Endothelial cell of umbilical vein (primary cell): Measurements from ENCODE around the gene KRTAP12-3.

ENCODE experiments used
- EZH2 ChIP-seq: IDR thresholded peaks from 2 replicates; pipeline ENCODE4 v1.6.1; 2012; ENCODE audit warnings: borderline replicate concordance, low read depth, mild to moderate bottlenecking, moderate library complexity, low read length, inconsistent platforms; ENCODE audit not compliant: severe bottlenecking
- FOS ChIP-seq: IDR thresholded peaks from 2 replicates; pipeline ENCODE4 v1.6.1; 2011; ENCODE audit warnings: mild to moderate bottlenecking, low read length, moderate library complexity, borderline replicate concordance; ENCODE audit not compliant: insufficient read depth
- GATA2 ChIP-seq: IDR thresholded peaks from 2 replicates; pipeline ENCODE4 v1.7.0; 2011; ENCODE audit warnings: low read depth, mild to moderate bottlenecking, moderate library complexity, mixed read lengths, low read length; ENCODE audit not compliant: insufficient read length, insufficient read depth
- JUN ChIP-seq: IDR thresholded peaks from 2 replicates; pipeline ENCODE4 v1.6.1; 2011; ENCODE audit warnings: borderline replicate concordance, low read depth; ENCODE audit not compliant: insufficient read length, insufficient read depth
- MYC ChIP-seq: IDR thresholded peaks from one replicate; pipeline ENCODE4 v1.6.1; 2011; ENCODE audit warnings: mild to moderate bottlenecking, low read depth, low read length
- POLR2A ChIP-seq: IDR thresholded peaks from 2 replicates; pipeline ENCODE4 v1.6.1; 2012; ENCODE audit warnings: low read depth, mild to moderate bottlenecking, control low read depth, low read length
- POLR2AphosphoS5 ChIP-seq: IDR thresholded peaks from 2 replicates; pipeline ENCODE4 v1.6.1; 2012; ENCODE audit warnings: low read depth, mild to moderate bottlenecking, control low read depth, low read length, moderate library complexity; ENCODE audit not compliant: insufficient read depth
- TF ChIP-seq, protein P1 (sequence below), 2 donors: IDR thresholded peaks; 1 replicate in 1 of 2; 2 replicates in 1 of 2; pipeline ENCODE4 v1.5.1; 2011; ENCODE audit warnings: low read length in 2 of 2, mild to moderate bottlenecking in 2 of 2, moderate library complexity in 2 of 2, control low read depth in 1 of 2, inconsistent platforms in 1 of 2, low read depth in 1 of 2; ENCODE audit not compliant: insufficient read depth in 1 of 2; ENCODE audit errors: extremely low read depth in 1 of 2

DNA sequence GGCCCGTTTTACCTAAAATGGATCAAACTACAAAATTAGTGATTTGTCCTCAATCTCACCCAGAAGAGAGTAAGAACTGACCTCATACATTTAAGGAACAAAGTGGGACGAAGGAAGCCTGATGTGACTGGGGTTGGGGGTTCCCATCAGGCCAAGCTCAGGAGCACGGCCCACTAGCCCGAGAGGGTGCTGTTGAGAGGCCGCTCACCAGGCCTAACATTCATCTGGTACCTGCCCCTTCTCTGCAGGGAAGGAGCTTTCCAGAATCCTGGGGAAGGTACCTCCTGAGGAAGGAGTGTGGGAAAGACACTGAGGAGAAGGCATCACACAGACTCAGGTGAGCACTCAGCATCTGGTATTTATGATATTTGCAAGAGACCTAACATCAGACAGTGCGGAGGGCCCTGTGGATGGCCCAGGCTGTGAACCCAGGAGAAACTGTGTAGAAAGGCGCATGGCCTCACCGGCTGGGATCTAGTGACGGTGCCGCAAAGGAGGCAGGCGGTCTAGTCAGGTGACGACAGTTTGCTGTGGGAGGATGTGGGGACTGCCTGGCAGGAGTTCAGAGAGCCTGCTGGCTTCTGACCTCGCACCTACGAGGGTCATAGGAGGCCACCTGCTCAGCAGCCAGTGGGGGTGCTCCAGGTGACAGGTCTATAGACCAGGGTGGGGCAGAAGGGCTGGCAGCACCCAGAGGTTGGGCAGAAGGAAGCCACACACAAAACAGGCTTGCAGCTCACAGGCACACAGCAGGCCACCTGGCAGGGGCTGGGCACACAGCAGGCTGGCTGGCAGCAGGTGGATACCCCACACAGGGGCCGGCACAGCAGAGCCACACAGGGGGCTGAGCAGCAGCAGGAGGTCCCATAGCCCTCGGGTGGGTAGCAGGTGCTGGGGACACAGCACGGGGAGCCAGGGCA, 3.8 kb upstream of the KRTAP12-3 start:
- TF ChIP-seq POLR2A: no peak
- TF ChIP-seq, protein P1, sequence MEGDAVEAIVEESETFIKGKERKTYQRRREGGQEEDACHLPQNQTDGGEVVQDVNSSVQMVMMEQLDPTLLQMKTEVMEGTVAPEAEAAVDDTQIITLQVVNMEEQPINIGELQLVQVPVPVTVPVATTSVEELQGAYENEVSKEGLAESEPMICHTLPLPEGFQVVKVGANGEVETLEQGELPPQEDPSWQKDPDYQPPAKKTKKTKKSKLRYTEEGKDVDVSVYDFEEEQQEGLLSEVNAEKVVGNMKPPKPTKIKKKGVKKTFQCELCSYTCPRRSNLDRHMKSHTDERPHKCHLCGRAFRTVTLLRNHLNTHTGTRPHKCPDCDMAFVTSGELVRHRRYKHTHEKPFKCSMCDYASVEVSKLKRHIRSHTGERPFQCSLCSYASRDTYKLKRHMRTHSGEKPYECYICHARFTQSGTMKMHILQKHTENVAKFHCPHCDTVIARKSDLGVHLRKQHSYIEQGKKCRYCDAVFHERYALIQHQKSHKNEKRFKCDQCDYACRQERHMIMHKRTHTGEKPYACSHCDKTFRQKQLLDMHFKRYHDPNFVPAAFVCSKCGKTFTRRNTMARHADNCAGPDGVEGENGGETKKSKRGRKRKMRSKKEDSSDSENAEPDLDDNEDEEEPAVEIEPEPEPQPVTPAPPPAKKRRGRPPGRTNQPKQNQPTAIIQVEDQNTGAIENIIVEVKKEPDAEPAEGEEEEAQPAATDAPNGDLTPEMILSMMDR (IDR thresholded peaks at IDR 0.05; ENCODE audit: extremely low read depth in 1 of 2, insufficient read depth in 1 of 2, low read depth in 1 of 2, low read length in 2 of 2): no peak
- no peak for TF ChIP-seq POLR2AphosphoS5
- no peak for TF ChIP-seq MYC
- no peak for TF ChIP-seq FOS
- no peak for TF ChIP-seq EZH2
- TF ChIP-seq GATA2: no peak
- no peak for TF ChIP-seq JUN
